HG03439 (cell line): ENCODE results near the gene HOXC4.
A peak's percentile ranks its signal among the peaks of the same experiment; 100 is the strongest.
"Not testable (repeated sequence)": the region's sequence is repeated elsewhere in the genome, so short reads cannot be mapped to it uniquely, and the experiment has no call there.

Experiments used
- ATAC-seq: cut with Tn5 transposase; IDR thresholded peaks from one replicate; pipeline ENCODE4 v1.9.1; 2021; ENCODE audit warnings: mild to moderate bottlenecking, moderate library complexity; ENCODE audit not compliant: unreplicated experiment

HOXC4 gene

DNA sequence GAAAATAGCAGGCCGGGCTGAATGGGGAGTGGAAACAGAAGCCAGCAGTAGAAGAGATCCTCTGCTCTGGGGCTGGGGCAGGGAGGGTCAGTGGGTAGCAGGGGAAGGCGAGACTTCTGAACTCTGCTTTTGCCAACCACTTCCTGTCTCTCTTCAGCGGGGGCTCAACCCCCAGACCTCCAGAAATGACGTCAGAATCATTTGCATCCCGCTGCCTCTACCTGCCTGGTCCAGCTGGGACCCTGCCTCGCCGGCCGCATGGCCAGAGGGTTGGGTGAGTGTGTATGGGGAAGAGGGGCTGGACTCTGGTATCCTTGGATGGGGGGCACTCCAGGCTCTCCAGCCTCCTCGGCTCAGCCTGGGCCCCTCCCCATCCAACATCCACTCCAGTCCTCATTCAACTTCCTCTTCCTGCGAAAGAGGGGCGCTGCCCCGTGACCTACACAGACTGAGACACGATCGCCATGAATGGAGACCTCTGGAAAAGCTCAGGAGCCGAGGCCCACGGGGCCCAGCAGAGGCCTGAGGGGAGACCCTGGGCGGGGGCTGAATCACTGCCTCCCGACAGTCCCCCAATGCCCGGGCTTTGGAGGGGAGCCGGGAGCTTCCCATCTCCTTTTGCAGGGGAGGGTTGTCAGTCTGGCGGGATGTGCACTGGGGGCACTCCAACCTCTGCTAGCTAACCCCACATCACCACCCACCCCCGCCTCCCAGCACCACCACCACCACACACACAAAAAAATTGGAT lies 458 bp upstream of the HOXC4 start:
- ATAC-seq = peak; percentile 59

DNA sequence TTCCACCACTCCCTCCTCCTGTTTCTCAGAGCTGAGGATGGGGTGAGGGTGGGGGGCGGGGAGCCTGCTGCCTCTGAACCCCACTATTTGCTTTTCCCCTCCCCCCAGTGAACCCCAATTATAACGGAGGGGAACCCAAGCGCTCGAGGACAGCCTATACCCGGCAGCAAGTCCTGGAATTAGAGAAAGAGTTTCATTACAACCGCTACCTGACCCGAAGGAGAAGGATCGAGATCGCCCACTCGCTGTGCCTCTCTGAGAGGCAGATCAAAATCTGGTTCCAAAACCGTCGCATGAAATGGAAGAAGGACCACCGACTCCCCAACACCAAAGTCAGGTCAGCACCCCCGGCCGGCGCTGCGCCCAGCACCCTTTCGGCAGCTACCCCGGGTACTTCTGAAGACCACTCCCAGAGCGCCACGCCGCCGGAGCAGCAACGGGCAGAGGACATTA lies 1.1 kb downstream of the HOXC4 start:
- ATAC-seq = no peak

DNA sequence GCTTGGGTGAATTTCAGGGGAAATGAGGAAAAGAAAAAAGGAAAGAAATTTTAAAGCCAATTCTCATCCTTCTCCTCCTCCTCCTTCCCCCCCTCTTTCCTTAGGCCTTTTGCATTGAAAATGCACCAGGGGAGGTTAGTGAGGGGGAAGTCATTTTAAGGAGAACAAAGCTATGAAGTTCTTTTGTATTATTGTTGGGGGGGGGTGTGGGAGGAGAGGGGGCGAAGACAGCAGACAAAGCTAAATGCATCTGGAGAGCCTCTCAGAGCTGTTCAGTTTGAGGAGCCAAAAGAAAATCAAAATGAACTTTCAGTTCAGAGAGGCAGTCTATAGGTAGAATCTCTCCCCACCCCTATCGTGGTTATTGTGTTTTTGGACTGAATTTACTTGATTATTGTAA lies 1.9 kb downstream of the HOXC4 start:
- ATAC-seq = no peak

DNA sequence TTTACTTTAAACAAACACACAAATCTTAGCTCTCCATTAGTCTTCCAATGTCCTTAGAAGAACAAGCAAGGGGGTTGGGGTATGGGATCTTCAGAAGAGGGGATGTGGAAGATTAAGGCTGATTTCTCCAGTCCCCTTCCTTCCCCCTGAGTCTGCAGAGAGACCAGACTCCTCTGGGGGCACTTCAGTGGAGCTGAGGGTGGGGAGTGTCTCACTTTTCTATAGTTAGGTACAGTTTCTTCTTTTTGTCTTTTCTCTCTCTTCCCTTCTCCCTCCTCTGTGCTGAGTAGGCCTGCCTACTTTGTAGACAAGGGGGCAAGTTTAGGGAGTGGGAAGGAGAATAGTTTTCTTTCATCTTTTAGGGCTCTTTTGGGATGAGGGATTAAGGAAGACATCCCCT lies 2.5 kb downstream of the HOXC4 start:
- ATAC-seq = no peak

DNA sequence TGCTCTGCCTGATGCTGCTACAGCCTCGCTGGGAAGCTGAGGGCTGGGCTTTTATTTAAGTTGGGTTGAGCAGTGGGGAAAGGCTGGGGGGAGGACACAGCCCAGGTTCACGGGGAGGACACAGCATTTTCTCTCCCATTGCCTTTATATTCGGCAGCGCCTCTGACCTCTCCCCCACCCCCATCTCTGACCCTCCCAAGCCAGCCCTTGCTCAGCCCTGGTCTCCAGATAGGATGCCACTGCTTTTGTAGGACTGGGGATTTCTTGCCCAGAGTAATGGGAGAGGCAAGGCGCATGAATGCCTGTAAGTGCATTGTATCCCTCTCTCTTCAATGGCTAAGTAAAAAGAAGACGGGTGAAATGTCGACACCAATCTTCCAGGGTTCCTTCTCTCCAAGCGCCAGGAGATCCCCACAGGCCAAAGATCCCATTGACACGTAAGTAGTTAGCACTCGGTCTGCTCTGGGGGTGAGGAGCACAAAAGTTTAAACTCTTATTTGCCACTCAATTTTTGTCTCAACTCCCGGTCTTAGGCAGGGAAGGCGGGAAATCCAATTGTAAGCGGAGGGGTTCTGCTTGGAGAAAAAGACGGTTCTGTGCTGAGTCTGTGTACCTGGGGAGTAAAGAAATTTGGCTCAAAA lies 4.6 kb downstream of the HOXC4 start:
- no peak for ATAC-seq

DNA sequence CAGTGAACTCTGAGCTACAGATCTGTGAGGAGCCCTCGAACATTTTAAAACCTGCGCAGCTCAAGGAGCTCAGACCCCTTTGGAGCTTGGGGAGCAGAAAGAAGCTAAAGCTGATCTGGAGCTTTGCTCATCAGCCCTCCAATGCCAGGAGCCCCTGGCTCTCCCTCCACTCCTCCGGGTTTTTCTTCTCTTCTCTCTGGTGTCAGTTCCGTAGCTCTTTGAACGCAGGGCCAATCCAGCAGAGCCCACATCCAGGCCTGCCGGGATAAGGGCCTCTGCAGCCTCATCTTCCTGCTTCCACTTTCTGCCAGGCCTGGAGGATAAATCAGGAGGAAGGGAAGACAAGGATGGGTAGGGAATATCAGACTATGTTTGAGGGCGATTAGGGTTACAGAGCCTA lies 6.0 kb downstream of the HOXC4 start:
- no peak for ATAC-seq

DNA sequence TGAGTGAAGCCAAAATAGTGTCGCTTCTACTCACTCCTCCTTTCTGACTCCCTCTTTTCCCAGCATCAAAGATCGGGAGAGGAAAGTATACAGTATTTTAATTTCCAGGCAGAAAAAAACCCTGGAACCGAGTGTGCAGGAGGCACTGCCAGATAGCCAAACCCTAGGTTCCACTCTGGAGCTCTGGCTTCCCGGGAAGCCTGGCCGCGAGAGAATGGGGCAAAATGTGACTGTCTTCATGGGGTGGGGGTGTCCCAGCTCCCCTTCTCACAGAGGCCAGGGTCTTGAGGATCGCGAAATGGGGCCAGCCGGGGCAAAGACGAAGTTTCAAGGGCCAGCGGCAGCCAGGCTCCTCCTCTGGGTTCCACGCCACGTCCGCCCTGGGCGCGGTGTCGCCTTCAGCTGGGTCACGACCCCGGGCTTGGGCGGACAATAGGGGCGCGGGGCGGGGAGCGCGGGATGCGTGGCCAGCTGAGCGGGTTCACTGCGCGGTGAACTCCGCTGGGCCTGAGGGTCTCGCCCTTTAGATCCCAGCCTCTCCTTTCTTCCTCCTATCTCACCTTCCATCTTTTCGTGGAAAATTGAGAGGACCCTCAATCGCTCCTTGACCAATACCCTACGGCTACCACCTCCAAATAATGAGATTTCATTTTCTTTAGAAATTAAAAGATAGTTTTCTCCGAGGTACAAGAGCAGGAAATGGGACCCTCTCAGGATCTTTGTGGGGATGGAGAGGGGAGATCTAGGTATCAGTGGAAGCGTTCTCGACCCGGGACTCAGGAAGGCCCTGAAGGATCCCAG lies 6.7 kb downstream of the HOXC4 start:
- no peak for ATAC-seq

DNA sequence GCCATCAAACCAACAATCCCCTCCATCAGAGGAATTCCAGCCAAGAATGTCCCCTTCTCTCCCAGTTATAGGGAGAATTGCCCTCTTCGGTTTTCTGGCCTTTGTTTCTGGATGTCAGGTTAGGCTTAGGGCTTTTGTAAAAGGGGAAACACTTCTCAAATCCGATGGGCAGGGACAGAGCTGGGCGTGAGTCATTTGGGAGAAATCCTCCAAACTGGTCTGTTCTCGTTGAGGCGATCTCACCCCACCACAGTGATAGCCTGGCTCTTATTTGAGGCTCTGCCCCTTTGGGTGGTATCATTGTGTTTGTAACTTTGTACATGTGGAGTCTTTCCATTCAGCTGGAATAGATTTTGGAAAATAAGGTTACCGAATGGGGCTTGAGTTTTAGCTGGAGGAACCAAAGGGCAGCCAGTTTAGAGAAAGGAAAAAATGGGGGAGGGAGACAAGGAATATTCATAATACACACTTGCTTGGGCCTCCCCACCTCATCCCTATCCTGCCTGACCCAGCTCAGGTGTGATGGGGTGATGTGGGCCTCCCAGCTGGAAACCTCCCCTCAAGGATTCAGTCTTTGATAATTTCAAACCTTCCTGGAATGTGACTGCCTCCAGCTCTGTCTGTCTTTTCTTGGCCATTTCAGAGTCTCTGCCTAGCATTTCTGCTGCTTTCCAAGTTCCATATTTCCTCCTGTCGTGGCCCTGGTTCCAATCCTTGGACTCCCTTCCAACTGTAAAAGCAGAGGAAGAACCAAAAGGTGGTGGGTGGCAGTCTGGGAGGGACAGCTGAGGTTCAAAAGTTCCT lies 7.5 kb downstream of the HOXC4 start:
- no peak for ATAC-seq

DNA sequence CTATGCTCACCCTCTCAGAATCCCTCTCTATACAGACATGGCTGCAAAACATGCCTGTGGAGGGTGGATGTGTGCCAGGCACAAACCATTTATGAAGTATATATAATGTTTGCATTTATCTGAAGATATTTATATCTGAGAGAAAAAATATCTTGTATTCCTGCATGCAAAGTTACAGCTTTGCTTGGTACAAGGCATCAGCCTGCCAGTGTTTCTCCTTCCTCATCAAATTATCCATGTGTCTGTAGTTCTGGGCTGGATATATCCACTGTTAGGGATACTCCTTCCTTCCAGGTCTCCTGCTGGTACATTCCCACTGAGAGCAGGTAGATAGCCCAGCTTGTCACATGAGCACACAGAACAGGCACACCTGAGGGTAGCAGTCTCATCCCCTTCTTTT lies 12.0 kb downstream of the HOXC4 start:
- no peak for ATAC-seq

DNA sequence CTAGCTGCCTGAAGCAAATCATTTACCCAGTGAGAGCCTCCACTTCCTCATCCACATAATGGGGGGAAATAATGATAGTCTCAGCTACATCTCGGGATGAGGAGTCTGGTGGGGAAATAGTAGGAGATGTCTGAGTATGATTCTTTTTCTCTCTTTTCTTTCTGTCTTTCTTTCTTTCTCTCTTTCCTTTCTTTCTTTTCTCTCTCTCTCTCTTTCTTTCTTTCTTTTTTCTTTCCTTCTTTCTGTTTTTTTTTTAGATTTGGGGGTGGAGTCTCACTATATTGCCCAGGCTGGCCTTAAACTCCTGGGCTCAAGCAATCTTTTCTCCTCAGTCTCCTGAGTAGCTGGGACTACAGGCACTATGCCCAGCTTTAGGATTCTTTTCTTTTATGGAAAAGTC lies 12.8 kb downstream of the HOXC4 start:
- ATAC-seq = no peak

DNA sequence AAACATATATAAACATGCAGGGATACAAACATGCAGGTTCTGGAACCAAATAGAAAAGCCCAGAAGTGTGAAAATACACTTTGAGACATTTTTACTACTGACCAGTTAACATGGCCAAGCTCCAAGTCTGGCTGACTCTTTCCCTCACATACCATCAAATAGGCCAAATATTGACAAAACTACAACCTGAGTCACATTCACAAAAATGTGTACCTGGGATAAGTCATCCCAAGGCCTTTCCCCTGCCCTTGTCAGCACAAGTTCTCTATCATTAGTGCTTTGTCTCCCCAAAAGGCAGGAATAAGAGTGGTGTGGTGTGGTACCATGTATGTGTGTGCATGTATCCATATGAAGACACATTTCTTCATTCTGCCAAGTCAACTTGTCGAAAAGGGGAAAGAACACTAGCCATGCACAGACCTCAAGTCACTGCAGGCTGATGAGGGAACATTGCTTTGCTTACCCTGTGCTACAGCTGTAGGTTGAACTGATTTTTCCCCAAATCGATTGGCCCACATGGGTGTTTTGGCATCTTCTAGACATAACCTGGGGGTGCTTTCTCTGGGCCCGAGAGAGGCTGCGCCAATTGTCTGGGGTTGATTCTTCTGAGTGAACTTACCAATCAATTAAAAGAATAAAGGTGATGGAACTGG lies 14.9 kb downstream of the HOXC4 start:
- ATAC-seq = no peak

DNA sequence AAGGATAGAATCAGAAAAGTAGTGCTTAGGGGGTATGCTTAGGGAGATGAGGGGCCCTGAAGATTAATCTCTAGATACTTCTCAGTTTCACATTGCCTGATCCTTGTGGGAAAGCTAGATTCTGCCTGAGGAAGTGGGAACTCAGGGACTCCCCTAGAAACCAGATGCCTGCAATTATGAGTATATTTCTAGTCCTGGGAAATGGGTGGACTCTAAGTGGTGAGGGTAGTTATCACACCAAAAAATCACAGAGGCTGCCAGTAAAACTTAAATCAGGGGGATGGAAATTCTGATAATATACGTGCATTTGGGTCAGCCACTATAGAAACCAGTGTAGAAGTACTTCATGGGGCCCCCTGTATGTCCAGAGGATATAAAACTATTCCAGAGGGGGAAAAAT lies 18.3 kb downstream of the HOXC4 start:
- ATAC-seq = no peak

DNA sequence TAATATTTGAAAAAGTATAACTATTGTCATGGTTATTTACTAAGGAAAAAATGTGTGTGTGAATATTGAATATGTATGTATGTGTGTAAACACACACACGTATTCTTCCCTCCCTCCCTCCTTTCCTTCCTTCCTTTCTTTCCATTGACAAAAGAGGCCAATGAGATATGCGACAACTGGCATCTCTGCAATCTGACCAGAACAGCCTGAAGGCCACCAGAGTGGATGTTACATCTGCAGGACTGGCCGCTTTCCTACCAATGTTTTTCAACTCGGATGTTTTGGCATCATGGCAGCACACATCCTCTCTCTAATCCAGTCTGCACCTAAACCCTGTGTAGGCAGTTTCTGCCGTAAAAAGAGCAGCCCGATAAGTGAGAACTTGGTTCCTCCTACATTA lies 20.7 kb downstream of the HOXC4 start:
- no peak for ATAC-seq

DNA sequence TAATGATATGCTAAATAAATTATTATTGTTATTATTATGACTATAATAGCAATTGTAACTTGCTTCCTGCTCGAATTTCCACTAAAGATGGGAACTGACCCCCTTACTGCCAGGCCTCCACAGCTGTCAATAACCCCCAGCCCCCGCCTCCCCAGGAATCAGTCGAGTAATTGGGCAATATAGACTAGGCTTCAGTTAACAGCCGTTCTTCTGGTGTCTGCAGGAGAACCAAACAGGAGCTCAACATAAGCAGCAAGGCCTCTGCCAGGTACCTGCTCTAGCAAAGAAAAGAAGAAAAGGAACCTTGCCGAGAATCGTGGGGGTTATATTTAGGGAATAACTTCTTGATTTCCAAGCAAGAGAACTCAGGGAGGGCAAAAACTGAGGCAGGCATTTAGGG lies 21.8 kb downstream of the HOXC4 start:
- ATAC-seq = no peak

DNA sequence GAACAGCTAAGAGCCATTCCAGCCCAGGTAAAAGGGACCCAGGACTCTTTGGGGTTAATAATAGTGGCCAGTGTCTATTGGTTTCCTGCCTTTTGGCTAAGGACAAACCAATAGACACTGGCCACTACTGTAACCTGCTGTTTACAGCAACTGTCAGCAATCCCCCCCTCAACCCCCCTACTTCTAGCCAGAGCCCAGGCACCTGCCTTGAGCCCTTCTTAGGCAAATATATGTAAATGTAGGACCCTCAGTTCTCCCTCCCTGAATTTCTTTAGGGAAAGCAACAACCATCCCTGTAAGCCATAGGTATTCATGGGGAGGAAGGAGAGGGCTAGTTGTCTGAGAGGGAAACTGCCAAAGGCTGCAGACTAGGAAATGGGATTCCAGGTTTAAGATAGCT lies 22.3 kb downstream of the HOXC4 start:
- no peak for ATAC-seq

DNA sequence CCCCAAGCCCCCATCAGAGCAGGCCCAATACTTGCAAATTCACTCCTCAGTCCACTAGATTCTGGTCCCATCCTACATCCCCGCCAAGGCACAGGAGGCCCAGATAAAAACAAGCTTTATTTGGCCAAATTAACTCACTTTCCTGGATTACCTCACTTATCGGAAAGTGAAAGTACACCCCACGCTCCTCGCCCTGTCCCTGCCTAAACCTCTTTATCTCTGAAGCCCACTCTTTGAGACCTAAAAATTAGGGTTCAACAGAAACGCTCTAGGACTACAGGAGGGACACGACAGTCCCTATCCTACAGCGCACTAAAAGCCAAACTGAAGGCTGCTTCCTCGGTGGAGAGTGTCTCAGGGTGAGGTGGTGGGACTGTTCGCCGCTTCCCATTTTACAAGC lies 24.2 kb downstream of the HOXC4 start:
- ATAC-seq = not testable (repeated sequence)

DNA sequence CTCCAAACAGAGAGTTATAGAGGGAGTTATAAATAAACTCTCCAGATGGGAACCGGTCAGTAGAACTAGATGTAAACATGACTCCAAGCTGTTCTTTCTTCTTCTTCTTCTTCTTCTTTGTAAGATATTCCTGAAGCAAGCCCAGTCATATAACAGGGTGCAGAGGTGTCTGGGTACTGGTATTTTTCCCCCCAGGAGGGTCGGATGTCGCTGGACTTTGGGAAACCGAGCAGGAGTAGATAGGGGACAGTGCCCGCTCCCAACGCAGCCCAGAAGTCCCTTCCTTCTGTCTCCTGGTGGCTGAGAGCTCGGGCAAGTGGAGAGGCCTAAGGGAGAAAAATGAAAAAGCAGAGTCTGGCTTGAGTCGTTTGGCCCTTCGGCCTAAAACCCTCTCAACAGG lies 25.5 kb downstream of the HOXC4 start:
- not testable (repeated sequence) for ATAC-seq

DNA sequence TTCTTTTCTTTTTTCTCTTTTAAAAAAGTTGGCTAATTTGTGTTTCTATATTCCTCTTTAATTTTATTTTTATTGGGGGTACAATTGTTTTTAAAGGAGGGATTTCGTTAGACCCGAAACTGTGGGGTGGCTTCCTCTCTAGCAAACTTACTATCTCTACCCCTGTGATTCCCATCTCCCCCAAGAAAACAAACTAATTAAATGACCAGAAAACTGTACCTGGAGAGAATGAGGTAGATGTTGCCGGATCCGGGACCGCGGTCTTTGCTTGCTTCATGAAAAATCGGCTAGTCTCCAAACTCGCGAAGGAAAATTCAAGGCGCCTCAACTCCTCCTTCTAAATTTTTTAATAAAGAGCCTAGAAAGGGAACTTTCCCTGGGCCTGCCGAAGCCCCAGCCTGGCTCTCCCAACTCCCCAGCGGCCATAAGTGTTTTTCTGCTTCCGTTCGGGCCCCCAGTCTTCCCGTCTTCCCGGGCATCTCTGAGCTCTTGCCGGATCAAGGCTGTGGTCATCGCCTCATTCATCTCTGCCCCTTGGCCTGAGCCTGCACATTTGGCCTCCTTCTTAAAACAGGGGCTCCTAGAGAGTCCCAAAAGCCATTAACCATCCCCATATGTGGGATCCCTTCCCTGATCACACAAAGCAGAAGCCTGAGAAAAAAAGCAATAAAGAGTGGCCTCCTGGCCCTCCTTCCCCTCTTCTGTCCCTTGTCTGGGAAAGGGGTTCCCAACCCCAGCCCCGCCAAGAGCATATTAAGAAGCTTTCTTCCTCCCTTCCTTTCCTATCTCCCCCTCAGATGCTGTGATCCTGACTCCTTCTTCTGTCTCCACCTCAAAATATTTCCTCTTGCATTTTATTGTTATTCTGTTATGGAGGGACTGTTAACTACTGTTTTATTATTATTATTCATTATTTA lies 26.6 kb downstream of the HOXC4 start:
- not testable (repeated sequence) for ATAC-seq

DNA sequence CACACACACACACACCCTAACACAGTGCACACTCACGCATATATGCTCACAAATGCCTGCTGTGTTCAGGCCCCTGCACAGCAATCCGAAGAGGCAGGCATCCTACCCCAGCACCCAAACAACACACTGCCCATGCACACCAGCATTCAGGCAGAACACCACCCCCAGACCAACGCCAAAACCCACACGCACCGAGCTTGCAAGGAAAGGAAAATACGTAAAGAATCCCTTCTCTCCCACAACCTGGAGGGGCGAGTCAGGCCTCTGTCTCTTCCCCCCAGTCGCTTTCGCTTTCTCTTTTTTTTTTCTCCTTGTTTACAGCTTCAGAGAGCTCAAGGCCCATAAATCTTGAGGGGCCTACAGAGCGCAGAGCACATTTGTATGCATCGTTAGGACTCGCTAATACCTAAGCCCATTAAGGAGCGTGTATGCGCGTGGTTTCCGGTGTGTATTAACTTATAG lies 27.4 kb downstream of the HOXC4 start:
- ATAC-seq = not testable (repeated sequence)
